ENCODE measurements around the gene SLC7A6. TPM values are rescaled to one million over a fixed set of nuclear protein-coding genes. Genes with fewer than 3 reads are reported as not detected.

Gene SLC7A6
- total RNA-seq, 2 donors from 2014 or later = 12.8 to 30.5 TPM

DNA sequence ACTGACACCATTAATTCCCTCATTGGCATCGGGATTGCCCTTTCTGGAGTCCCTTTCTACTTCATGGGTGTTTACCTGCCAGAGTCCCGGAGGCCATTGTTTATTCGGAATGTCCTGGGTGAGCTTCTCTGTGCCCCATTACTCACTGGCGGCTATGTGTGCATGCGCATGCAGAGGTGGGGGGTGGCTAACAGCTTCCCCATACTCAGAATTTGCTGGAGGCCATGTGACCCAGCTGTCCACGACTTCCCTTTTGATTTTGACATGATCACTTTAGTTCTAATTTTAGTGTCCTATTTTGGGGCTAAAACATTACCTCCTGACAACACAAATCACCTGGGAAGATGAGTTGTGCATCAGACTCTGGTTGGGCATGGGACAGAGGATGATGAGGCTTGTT lies 32.4 kb downstream of the SLC7A6 start:
- no peak overlapping the region for H3K4me3 ChIP-seq
- H3K36me3 ChIP-seq = peaks cover 0 to 1% of the 10 kb centered on the region in 2 donors
- 71% methylated on average over 6 of the region's 6 CpGs for WGBS
- TF ChIP-seq POLR2A (IDR thresholded peaks at IDR 0.05) = no peak
- no peak for TF ChIP-seq POLR2AphosphoS5 (IDR thresholded peaks at IDR 0.05)
- TF ChIP-seq, protein P1, sequence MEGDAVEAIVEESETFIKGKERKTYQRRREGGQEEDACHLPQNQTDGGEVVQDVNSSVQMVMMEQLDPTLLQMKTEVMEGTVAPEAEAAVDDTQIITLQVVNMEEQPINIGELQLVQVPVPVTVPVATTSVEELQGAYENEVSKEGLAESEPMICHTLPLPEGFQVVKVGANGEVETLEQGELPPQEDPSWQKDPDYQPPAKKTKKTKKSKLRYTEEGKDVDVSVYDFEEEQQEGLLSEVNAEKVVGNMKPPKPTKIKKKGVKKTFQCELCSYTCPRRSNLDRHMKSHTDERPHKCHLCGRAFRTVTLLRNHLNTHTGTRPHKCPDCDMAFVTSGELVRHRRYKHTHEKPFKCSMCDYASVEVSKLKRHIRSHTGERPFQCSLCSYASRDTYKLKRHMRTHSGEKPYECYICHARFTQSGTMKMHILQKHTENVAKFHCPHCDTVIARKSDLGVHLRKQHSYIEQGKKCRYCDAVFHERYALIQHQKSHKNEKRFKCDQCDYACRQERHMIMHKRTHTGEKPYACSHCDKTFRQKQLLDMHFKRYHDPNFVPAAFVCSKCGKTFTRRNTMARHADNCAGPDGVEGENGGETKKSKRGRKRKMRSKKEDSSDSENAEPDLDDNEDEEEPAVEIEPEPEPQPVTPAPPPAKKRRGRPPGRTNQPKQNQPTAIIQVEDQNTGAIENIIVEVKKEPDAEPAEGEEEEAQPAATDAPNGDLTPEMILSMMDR (IDR thresholded peaks at IDR 0.05) = no peak
- H3K9me3 ChIP-seq = no peaks in the 10 kb centered on the region
- H3K4me1 ChIP-seq (replicated peaks) = no peaks in the 10 kb centered on the region
- no peak overlapping the region for H3K27ac ChIP-seq
- no peak for DNase-seq (ENCODE audit: low spot score)
- no peaks in the 10 kb centered on the region for H3K27me3 ChIP-seq (replicated peaks; ENCODE audit: insufficient read depth)
- intact Hi-C loops (cut with DNase I) = no loop called here

DNA sequence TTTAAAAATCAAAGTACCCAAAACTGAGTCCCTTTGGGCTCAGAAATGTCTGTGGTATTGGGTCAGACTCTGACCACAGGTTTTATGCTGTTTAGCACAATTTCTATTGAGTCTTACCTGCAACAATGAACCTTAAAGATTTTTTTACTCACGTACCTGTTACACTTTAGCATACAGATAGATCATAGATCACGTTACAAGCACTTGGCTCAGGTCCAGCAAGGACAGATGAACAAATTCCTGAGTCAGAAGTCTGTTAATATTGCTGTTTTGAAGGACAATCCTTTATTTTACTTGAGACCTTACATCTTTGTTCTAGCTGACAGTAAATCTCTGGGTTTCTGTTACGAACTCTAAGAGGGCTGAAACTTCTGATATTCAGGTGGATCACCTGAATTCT lies 33.6 kb downstream of the SLC7A6 start:
- Histone ChIP-seq H3K27ac (no peak overlapping the region), H3K4me1 (replicated peaks) (no peaks in the 10 kb centered on the region), H3K36me3 (peaks cover 0 to 7% of the 10 kb centered on the region in 2 donors), H3K9me3 (no peaks in the 10 kb centered on the region), H3K4me3 (no peak overlapping the region), H3K27me3 (replicated peaks; ENCODE audit: insufficient read depth) (no peaks in the 10 kb centered on the region)
- 52% methylated on average over 3 of the region's 3 CpGs for WGBS
- intact Hi-C loops (cut with DNase I) = no loop called here
- no peak for DNase-seq (ENCODE audit: low spot score)
- TF ChIP-seq POLR2A (IDR thresholded peaks at IDR 0.05) (no peak), POLR2AphosphoS5 (IDR thresholded peaks at IDR 0.05) (no peak)
- TF ChIP-seq, protein P1 (IDR thresholded peaks at IDR 0.05) = no peak

- Histone ChIP-seq H3K4me3 (no peak overlapping the region), H3K27me3 (replicated peaks; ENCODE audit: insufficient read depth) (no peaks in the 10 kb centered on the region), H3K9me3 (no peaks in the 10 kb centered on the region), H3K36me3 (peaks cover 0 to 7% of the 10 kb centered on the region in 2 donors), H3K4me1 (replicated peaks) (no peaks in the 10 kb centered on the region), H3K27ac (peak overlapping the region; percentile 24 to 42)
- DNase-seq (ENCODE audit: low spot score) = no peak
- TF ChIP-seq POLR2A (IDR thresholded peaks at IDR 0.05) (no peak), POLR2AphosphoS5 (IDR thresholded peaks at IDR 0.05) (no peak)
- TF ChIP-seq, protein P1 (IDR thresholded peaks at IDR 0.05) = no peak
- WGBS = 81% methylated on average over 3 of the region's 3 CpGs
- intact Hi-C loops (cut with DNase I) = no loop called here
Measured at GRCh38 chr16:68298312-68298711, 34.0 kb downstream of the SLC7A6 start.

- DNase-seq (ENCODE audit: low spot score) = peak; percentile 63
- no peak overlapping the region for H3K4me3 ChIP-seq
- H3K36me3 ChIP-seq = peaks cover 0 to 7% of the 10 kb centered on the region in 2 donors
- no peaks in the 10 kb centered on the region for H3K4me1 ChIP-seq (replicated peaks)
- no peak for TF ChIP-seq POLR2A (IDR thresholded peaks at IDR 0.05)
- no peak for TF ChIP-seq POLR2AphosphoS5 (IDR thresholded peaks at IDR 0.05)
- TF ChIP-seq, protein P1 (IDR thresholded peaks at IDR 0.05) = no peak
- no peaks in the 10 kb centered on the region for H3K9me3 ChIP-seq
- H3K27ac ChIP-seq = peak overlapping the region; percentile 24 to 42
- no peaks in the 10 kb centered on the region for H3K27me3 ChIP-seq (replicated peaks; ENCODE audit: insufficient read depth)
- 13% methylated on average over 5 of the region's 5 CpGs for WGBS
- intact Hi-C loops (cut with DNase I) = no loop called here
Measured at GRCh38 chr16:68298907-68299561, 34.7 kb downstream of the SLC7A6 start.

Data from prostate gland (tissue), 2 donors.